SK-N-SH treated with all-trans-retinoic acid at 6 μM for 48 hours (cell line): ENCODE results near the gene KCNG3.
"Not testable (repeated sequence)": the region's sequence is repeated elsewhere in the genome, so short reads cannot be mapped to it uniquely, and the experiment has no call there.

Source experiments
- ATAC-seq: fragments of 200-7000 bp; cut with Tn5 transposase; 3 replicates; pipeline ENCODE4 v1.9.1; 2020; ENCODE audit warnings: mild to moderate bottlenecking, moderate library complexity
- ARNTL ChIP-seq: fragments of 450-650 bp; formaldehyde crosslinking; IDR thresholded peaks from 2 replicates; pipeline ENCODE4 v1.5.0; 2020; ENCODE audit warnings: low read depth, mild to moderate bottlenecking, moderate library complexity, borderline replicate concordance
- BACH2 ChIP-seq: fragments of 250-450 bp; sonication (Bioruptor Pico); IDR thresholded peaks from 2 replicates; pipeline ENCODE4 v1.9.0; 2021; ENCODE audit warnings: mild to moderate bottlenecking, borderline replicate concordance
- CSDC2 ChIP-seq: fragments of 250-450 bp; sonication (Bioruptor Pico); IDR thresholded peaks from 2 replicates; pipeline ENCODE4 v1.5.0; 2020; ENCODE audit warnings: mild to moderate bottlenecking, moderate library complexity
- ESRRG ChIP-seq: fragments of 250-450 bp; sonication (Bioruptor Pico); IDR thresholded peaks from 2 replicates; pipeline ENCODE4 v1.6.1; 2021; ENCODE audit warnings: mild to moderate bottlenecking
- GLIS3 ChIP-seq: fragments of 250-450 bp; sonication (Bioruptor Pico); IDR thresholded peaks from 2 replicates; pipeline ENCODE4 v1.5.0; 2020; ENCODE audit warnings: mild to moderate bottlenecking, moderate library complexity
- OSR1 ChIP-seq: fragments of 250-450 bp; sonication (Bioruptor Pico); IDR thresholded peaks from 2 replicates; pipeline ENCODE4 v1.8.0; 2022; ENCODE audit warnings: moderate library complexity, mild to moderate bottlenecking, inconsistent platforms
- PPARA ChIP-seq: fragments of 250-450 bp; sonication (Bioruptor Pico); IDR thresholded peaks from 2 replicates; pipeline ENCODE4 v1.5.0; 2020; ENCODE audit warnings: mild to moderate bottlenecking, borderline replicate concordance
- RARB ChIP-seq: fragments of 250-450 bp; sonication (Bioruptor Pico); IDR thresholded peaks from 2 replicates; pipeline ENCODE4 v1.8.0; 2021; ENCODE audit warnings: mild to moderate bottlenecking, moderate library complexity
- SNAI2 ChIP-seq: fragments of 250-450 bp; sonication (Bioruptor Pico); IDR thresholded peaks from 2 replicates; pipeline ENCODE4 v1.5.0; 2020; ENCODE audit warnings: mild to moderate bottlenecking, moderate library complexity
- TOX ChIP-seq: fragments of 250-450 bp; sonication (Bioruptor Pico); IDR thresholded peaks from 2 replicates; pipeline ENCODE4 v1.8.0; 2021; ENCODE audit warnings: mild to moderate bottlenecking, moderate library complexity, borderline replicate concordance
- ZC3H10 ChIP-seq: fragments of 250-450 bp; sonication (Bioruptor Pico); IDR thresholded peaks from 2 replicates; pipeline ENCODE4 v1.5.1; 2021; ENCODE audit warnings: mild to moderate bottlenecking, moderate library complexity
- ZFP3 ChIP-seq: fragments of 250-450 bp; sonication (Bioruptor Pico); IDR thresholded peaks from 2 replicates; pipeline ENCODE4 v1.5.0; 2020; ENCODE audit warnings: mild to moderate bottlenecking, moderate library complexity
- ZFP30 ChIP-seq: fragments of 450-650 bp; formaldehyde crosslinking; IDR thresholded peaks from 2 replicates; pipeline ENCODE4 v1.5.0; 2022; ENCODE audit warnings: mild to moderate bottlenecking, moderate library complexity
- ZNF70 ChIP-seq: fragments of 450-650 bp; formaldehyde crosslinking; IDR thresholded peaks from 2 replicates; pipeline ENCODE4 v1.5.0; 2020; ENCODE audit warnings: mild to moderate bottlenecking, moderate library complexity
- ZNF8 ChIP-seq: fragments of 450-650 bp; formaldehyde crosslinking; IDR thresholded peaks from 2 replicates; pipeline ENCODE4 v1.5.0; 2020; ENCODE audit warnings: mild to moderate bottlenecking, moderate library complexity
- TF ChIP-seq, protein P1 (sequence below): fragments of 250-450 bp; sonication (Bioruptor Pico); IDR thresholded peaks from 2 replicates; pipeline ENCODE4 v1.8.0; 2020; ENCODE audit warnings: mild to moderate bottlenecking, moderate library complexity, borderline replicate concordance
- TF ChIP-seq, protein P2 (sequence below): fragments of 250-450 bp; sonication (Bioruptor Pico); IDR thresholded peaks from 2 replicates; pipeline ENCODE4 v1.8.0; 2021; ENCODE audit warnings: low read depth, mild to moderate bottlenecking, moderate library complexity, borderline replicate concordance
- TF ChIP-seq, protein P3 (sequence below): fragments of 250-450 bp; sonication (Bioruptor Pico); IDR thresholded peaks from 2 replicates; pipeline ENCODE4 v1.5.0; 2020; ENCODE audit warnings: mild to moderate bottlenecking, moderate library complexity
- TF ChIP-seq, protein P4 (sequence below): fragments of 250-450 bp; sonication (Bioruptor Pico); IDR thresholded peaks from 2 replicates; pipeline ENCODE4 v1.5.1; 2021; ENCODE audit warnings: mild to moderate bottlenecking, moderate library complexity
- TF ChIP-seq, protein P5 (sequence below): fragments of 250-450 bp; sonication (Bioruptor Pico); IDR thresholded peaks from 2 replicates; pipeline ENCODE4 v1.5.1; 2020; ENCODE audit warnings: low read depth, mild to moderate bottlenecking, moderate library complexity

The KCNG3 gene

DNA sequence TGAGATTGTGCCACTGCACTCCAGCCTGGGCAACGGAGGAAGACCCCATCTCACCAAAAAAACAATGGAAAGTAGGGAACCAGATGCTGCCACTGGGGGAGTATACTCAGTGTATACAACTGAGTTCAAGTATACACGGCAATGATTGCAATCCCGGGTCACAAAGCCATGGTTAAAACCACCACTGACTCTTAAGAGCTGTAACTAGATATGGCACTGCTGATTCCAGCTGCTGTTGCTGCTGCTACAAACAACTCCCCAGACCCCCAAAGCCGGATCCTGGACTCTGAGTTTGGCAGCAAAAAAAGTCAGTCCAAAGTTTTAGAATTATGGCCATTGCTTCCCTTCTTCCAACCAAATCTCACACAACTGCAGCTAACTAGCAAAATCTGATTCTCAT is 89.1 kb downstream of the KCNG3 start:
- TF ChIP-seq GLIS3 (CRISPR knock-in tag) (no peak), ARNTL (CRISPR knock-in tag) (no peak), ZFP3 (CRISPR knock-in tag) (no peak), ZNF70 (CRISPR knock-in tag) (no peak), ZC3H10 (no peak)
- TF ChIP-seq, protein P1, sequence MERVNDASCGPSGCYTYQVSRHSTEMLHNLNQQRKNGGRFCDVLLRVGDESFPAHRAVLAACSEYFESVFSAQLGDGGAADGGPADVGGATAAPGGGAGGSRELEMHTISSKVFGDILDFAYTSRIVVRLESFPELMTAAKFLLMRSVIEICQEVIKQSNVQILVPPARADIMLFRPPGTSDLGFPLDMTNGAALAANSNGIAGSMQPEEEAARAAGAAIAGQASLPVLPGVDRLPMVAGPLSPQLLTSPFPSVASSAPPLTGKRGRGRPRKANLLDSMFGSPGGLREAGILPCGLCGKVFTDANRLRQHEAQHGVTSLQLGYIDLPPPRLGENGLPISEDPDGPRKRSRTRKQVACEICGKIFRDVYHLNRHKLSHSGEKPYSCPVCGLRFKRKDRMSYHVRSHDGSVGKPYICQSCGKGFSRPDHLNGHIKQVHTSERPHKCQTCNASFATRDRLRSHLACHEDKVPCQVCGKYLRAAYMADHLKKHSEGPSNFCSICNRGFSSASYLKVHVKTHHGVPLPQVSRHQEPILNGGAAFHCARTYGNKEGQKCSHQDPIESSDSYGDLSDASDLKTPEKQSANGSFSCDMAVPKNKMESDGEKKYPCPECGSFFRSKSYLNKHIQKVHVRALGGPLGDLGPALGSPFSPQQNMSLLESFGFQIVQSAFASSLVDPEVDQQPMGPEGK (CRISPR knock-in tag), result no peak
- TF ChIP-seq, protein P2, sequence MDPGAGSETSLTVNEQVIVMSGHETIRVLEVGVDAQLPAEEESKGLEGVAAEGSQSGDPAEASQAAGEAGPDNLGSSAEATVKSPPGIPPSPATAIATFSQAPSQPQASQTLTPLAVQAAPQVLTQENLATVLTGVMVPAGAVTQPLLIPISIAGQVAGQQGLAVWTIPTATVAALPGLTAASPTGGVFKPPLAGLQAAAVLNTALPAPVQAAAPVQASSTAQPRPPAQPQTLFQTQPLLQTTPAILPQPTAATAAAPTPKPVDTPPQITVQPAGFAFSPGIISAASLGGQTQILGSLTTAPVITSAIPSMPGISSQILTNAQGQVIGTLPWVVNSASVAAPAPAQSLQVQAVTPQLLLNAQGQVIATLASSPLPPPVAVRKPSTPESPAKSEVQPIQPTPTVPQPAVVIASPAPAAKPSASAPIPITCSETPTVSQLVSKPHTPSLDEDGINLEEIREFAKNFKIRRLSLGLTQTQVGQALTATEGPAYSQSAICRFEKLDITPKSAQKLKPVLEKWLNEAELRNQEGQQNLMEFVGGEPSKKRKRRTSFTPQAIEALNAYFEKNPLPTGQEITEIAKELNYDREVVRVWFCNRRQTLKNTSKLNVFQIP (CRISPR knock-in tag), result no peak
- TF ChIP-seq, protein P3, sequence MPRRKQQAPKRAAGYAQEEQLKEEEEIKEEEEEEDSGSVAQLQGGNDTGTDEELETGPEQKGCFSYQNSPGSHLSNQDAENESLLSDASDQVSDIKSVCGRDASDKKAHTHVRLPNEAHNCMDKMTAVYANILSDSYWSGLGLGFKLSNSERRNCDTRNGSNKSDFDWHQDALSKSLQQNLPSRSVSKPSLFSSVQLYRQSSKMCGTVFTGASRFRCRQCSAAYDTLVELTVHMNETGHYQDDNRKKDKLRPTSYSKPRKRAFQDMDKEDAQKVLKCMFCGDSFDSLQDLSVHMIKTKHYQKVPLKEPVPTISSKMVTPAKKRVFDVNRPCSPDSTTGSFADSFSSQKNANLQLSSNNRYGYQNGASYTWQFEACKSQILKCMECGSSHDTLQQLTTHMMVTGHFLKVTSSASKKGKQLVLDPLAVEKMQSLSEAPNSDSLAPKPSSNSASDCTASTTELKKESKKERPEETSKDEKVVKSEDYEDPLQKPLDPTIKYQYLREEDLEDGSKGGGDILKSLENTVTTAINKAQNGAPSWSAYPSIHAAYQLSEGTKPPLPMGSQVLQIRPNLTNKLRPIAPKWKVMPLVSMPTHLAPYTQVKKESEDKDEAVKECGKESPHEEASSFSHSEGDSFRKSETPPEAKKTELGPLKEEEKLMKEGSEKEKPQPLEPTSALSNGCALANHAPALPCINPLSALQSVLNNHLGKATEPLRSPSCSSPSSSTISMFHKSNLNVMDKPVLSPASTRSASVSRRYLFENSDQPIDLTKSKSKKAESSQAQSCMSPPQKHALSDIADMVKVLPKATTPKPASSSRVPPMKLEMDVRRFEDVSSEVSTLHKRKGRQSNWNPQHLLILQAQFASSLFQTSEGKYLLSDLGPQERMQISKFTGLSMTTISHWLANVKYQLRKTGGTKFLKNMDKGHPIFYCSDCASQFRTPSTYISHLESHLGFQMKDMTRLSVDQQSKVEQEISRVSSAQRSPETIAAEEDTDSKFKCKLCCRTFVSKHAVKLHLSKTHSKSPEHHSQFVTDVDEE, result no peak
- TF ChIP-seq, protein P4, sequence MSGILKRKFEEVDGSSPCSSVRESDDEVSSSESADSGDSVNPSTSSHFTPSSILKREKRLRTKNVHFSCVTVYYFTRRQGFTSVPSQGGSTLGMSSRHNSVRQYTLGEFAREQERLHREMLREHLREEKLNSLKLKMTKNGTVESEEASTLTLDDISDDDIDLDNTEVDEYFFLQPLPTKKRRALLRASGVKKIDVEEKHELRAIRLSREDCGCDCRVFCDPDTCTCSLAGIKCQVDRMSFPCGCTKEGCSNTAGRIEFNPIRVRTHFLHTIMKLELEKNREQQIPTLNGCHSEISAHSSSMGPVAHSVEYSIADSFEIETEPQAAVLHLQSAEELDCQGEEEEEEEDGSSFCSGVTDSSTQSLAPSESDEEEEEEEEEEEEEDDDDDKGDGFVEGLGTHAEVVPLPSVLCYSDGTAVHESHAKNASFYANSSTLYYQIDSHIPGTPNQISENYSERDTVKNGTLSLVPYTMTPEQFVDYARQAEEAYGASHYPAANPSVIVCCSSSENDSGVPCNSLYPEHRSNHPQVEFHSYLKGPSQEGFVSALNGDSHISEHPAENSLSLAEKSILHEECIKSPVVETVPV (CRISPR knock-in tag), result no peak
- no peak for ATAC-seq

DNA sequence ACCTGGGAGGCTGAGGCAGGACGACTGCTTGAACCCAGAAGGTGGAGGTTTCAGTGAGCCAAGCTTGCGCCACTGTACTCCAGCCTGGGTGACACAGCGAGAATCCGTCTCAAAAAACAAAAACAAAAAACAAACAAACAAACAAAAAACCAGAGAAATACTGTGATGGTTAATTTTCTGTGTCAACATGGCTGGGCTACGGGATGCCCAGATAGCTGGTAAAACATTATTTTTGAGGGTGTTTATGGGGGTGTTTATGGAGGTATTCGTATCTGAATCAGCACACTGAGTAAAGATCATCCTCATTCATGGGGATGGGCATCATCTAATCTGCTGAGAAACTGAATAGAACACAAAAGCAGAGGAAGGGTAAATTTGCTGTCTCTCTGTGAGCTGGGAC is 92.0 kb downstream of the KCNG3 start:
- ATAC-seq, result no peak
- TF ChIP-seq, protein P5, sequence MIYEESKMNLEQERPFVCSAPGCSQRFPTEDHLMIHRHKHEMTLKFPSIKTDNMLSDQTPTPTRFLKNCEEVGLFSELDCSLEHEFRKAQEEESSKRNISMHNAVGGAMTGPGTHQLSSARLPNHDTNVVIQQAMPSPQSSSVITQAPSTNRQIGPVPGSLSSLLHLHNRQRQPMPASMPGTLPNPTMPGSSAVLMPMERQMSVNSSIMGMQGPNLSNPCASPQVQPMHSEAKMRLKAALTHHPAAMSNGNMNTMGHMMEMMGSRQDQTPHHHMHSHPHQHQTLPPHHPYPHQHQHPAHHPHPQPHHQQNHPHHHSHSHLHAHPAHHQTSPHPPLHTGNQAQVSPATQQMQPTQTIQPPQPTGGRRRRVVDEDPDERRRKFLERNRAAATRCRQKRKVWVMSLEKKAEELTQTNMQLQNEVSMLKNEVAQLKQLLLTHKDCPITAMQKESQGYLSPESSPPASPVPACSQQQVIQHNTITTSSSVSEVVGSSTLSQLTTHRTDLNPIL (CRISPR knock-in tag), result no peak
- TF ChIP-seq TOX (CRISPR knock-in tag), result no peak
- no peak for TF ChIP-seq ZNF8
- TF ChIP-seq ZC3H10, result no peak
- no peak for TF ChIP-seq BACH2 (CRISPR knock-in tag)
- no peak for TF ChIP-seq ESRRG
- TF ChIP-seq OSR1 (CRISPR knock-in tag), result no peak
- TF ChIP-seq ZFP30 (CRISPR knock-in tag), result no peak
- no peak for TF ChIP-seq CSDC2 (CRISPR knock-in tag)

DNA sequence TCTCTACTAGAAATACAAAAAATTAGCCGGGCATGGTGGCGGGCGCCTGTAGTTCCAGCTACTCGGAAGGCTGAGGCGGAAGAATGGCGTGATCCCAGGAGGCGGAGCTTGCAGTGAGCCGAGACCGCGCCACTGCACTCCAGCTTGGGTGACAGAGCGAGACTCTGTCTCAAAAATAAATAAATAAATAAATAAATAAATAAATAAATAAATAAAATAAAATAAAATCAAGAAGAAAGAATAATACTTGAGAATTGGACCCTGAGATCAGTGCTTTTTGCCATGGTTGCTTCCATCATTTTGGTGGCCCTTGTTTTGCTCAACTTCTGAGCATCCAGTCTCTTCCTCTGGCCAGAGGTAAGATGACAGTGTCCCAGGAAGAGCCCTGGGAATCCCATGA is 95.7 kb downstream of the KCNG3 start:
- not testable (repeated sequence) for ATAC-seq

DNA sequence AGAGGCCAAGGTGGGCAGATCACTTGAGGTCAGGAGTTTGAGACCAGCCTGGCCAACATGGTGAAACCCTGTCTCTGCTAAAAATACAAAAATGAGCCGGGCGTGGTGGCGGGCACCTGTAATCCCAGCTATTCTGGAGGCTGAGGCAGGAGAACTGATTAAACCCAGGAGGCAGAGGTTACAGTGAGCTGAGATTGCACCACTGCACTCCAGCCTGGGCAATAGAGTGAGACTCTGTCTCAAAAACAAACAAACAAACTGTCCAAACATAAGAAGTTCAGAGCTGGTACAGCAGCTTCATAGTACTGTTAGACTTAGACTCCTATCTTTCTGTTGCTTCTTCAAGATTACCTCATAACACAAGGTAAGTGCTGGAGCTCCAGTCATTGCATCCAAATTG is 100.5 kb downstream of the KCNG3 start:
- ATAC-seq, result not testable (repeated sequence)

DNA sequence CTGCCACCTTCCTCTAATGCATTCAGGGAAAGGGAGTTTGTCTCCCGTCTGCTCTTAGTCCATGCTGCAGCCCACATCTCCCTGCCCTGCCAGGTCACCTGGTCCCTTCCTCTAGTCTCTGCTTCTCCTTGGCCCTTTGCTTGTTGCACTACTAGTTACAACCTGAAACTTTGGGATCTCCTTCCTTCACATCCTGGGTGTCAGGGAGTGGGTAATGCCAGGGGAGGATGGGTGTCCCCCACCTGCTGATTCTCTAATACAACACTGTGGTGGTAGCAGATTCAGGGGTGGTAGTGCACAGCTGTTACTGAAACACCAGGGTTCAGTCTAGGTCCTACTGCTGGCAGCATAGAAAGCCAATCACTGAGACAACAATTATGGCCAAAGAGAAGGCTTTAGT is 101.6 kb downstream of the KCNG3 start:
- no peak for ATAC-seq
- TF ChIP-seq, protein P1 (CRISPR knock-in tag), result no peak
- no peak for TF ChIP-seq PPARA (CRISPR knock-in tag)
- no peak for TF ChIP-seq SNAI2 (CRISPR knock-in tag)
- TF ChIP-seq ZNF70 (CRISPR knock-in tag), result no peak
- no peak for TF ChIP-seq ZFP3 (CRISPR knock-in tag)
- no peak for TF ChIP-seq ESRRG
- no peak for TF ChIP-seq OSR1 (CRISPR knock-in tag)
- no peak for TF ChIP-seq TOX (CRISPR knock-in tag)
- TF ChIP-seq CSDC2 (CRISPR knock-in tag), result no peak
- TF ChIP-seq RARB (CRISPR knock-in tag), result no peak
